NCI-H524 (cell line): Measurements from ENCODE around the gene ATRX.
"Not testable (repeated sequence)": the region's sequence is repeated elsewhere in the genome, so short reads cannot be mapped to it uniquely, and the experiment has no call there.

Source experiments
- DNase-seq, 2 experiments: peaks; one replicate each; lab custom pipeline; 2025; lab: John Stamatoyannopoulos, UW

ATRX gene

GRCh38 chrX:77785486-77786364 is at the start of gene ATRX:
Gene ATRX (minus strand): TSS chrX:77786216. CDS start chrX:77786001, 215 bp downstream.
- DNase-seq, result peak; percentile 87 to 92

- not testable (repeated sequence) for DNase-seq
These were observed 45.5 kb upstream of the ATRX start for GRCh38 chrX:77831544-77831943.

- DNase-seq, result not testable (repeated sequence)
These were observed 36.0 kb upstream of the ATRX start for GRCh38 chrX:77821989-77822388.

GRCh38 chrX:77820091-77820727 is 34.2 kb upstream of the ATRX start:
- no peak for DNase-seq

GRCh38 chrX:77814210-77814609 is 28.2 kb upstream of the ATRX start:
- DNase-seq, result no peak

GRCh38 chrX:77802201-77802600 is 16.2 kb upstream of the ATRX start:
- DNase-seq, result no peak

- DNase-seq, result no peak
These were observed 9.1 kb upstream of the ATRX start for GRCh38 chrX:77795124-77795523.

- DNase-seq, result no peak
These were observed 7.9 kb upstream of the ATRX start for GRCh38 chrX:77793946-77794345.

GRCh38 chrX:77788050-77788449 is 2.0 kb upstream of the ATRX start:
- peak in 1 of 2 experiments; percentile 5 for DNase-seq

- DNase-seq, result no peak
These were observed 307 bp upstream of the ATRX start for GRCh38 chrX:77786365-77786680.

GRCh38 chrX:77779695-77780094 is 6.3 kb downstream of the ATRX start:
- no peak for DNase-seq

GRCh38 chrX:77776659-77777058 is 9.4 kb downstream of the ATRX start:
- no peak for DNase-seq

- DNase-seq, result no peak
These were observed 14.4 kb downstream of the ATRX start for GRCh38 chrX:77771601-77772000.

GRCh38 chrX:77768787-77769186 is 17.2 kb downstream of the ATRX start:
- DNase-seq, result no peak

GRCh38 chrX:77766212-77766611 is 19.8 kb downstream of the ATRX start:
- not testable (repeated sequence) for DNase-seq

- DNase-seq, result no peak
These were observed 30.5 kb downstream of the ATRX start for GRCh38 chrX:77755561-77755960.

- not testable (repeated sequence) for DNase-seq
These were observed 32.1 kb downstream of the ATRX start for GRCh38 chrX:77753942-77754341.

GRCh38 chrX:77749695-77750094 is 36.3 kb downstream of the ATRX start:
- DNase-seq, result no peak

GRCh38 chrX:77743720-77744119 is 42.3 kb downstream of the ATRX start:
- DNase-seq, result no peak

- DNase-seq, result no peak
These were observed 43.1 kb downstream of the ATRX start for GRCh38 chrX:77742788-77743476.

- DNase-seq, result no peak
These were observed 45.6 kb downstream of the ATRX start for GRCh38 chrX:77740376-77740905.

GRCh38 chrX:77733342-77733741 is 52.7 kb downstream of the ATRX start:
- no peak for DNase-seq
